ENCODE results near the gene TSPAN2. TPM values are rescaled to one million over a fixed set of nuclear protein-coding genes. Genes with fewer than 3 reads are reported as not detected.
A peak's percentile ranks its signal among the peaks of the same experiment; 100 is the strongest.

Gene TSPAN2
- total RNA-seq, 1 donor from 2014 or later: 0.91 TPM

- ATAC-seq (ENCODE audit: low read depth) (no peak), DNase-seq (no peak)
- Mint-ChIP-seq H3K27ac (no peak overlapping the region), H3K9me3 (no peaks in the 10 kb centered on the region), H3K4me1 (peaks cover 11% of the 10 kb centered on the region), H3K4me3 (peak overlapping the region; percentile 81), H3K36me3 (ENCODE audit: low read depth) (no peaks in the 10 kb centered on the region), H3K27me3 (peaks cover 18% of the 10 kb centered on the region)
- intact Hi-C loops (cut with micrococcal nuclease): loop anchor here (2.0 kb wide), 1 partner anchor 25 kb away; no protein-coding TSS in a partner anchor
- ChIA-PET CTCF (interaction anchor here (1.3 to 1.5 kb wide), 2 partner anchors 25 to 35 kb away, joined by 4 to 6 read pairs; no protein-coding TSS in a partner anchor), POLR2A (interaction anchor here (1.1 to 2.7 kb wide), 2 partner anchors 10 to 11 kb away, joined by 3 to 14 read pairs; no protein-coding TSS in a partner anchor)
- no peak for TF ChIP-seq CTCF (IDR thresholded peaks at IDR 0.05)
These were observed 1.1 kb downstream of the TSPAN2 start for GRCh38 chr1:115088115-115088778.

DNA sequence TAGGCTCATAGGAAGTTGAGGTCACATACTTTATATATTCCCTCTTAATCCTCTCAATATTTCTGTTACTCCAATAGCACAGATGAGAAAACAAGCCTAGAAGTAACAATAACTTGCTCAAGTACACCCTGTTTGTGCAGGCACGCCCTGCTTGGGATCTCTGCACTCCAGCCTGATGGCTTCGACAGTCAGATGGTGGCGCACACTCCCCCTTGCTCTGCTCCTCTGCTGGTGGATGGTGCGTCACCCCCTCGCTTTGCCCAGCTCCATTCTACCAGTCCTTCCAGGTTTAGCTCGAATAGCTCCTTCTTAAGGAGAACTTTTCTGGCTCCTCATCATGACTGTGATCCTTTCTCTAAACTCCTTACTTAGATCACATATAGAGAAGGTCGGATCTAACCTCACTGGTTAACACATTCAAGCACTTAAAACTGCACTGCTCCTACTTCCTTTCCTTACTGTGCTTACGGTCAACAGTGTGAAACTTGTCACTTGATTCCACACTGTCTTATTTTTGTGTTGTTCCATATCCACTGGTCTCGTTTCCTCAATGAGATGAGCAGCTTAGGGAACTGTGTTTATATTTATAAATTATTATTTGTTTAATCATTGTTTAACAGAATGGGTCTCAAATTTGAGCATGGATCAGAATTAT is 3.0 kb downstream of the TSPAN2 start:
- H3K4me3 Mint-ChIP-seq: no peak overlapping the region
- H3K9me3 Mint-ChIP-seq: no peaks in the 10 kb centered on the region
- H3K27me3 Mint-ChIP-seq: peaks cover 18% of the 10 kb centered on the region
- CTCF ChIA-PET: no interaction called here
- DNase-seq (no peak), ATAC-seq (ENCODE audit: low read depth) (no peak)
- no peak overlapping the region for H3K27ac Mint-ChIP-seq
- H3K36me3 Mint-ChIP-seq (ENCODE audit: low read depth): no peaks in the 10 kb centered on the region
- H3K4me1 Mint-ChIP-seq: peaks cover 11% of the 10 kb centered on the region
- intact Hi-C loops (cut with micrococcal nuclease): no loop called here
- no peak for TF ChIP-seq CTCF (IDR thresholded peaks at IDR 0.05)
- POLR2A ChIA-PET: interaction anchor here (1.4 kb wide), 1 partner anchor 13 kb away, joined by 5 read pairs; no protein-coding TSS in a partner anchor

DNA sequence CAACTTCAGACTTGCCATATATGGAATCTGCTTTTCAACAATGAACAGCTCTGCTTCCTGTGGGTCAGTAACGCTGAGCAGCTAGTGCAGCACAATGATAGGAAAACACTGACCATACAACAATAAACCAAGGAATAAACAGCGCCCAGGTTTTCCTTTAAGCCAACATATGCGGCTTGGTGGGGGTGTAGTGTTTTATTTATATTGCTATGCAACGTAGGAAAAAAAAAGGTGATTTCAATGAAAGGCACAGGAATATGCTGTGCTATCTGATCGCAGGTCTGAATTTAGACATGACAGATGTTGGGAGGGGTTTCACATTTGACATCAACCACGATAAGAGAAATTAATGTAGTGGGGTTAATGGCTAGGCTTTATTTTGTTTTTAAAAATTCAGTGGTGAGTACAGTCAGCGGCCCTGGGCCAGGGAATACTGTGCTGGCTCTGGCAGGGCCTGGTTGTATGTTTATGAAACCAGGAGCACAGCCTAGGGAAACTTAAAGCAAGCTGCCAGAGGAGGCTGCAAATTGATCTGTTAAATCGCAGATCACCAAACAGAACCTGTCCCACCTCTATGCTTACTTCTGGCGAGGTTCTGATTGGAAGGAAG is 4.3 kb downstream of the TSPAN2 start:
- Mint-ChIP-seq H3K36me3 (ENCODE audit: low read depth) (no peaks in the 10 kb centered on the region), H3K9me3 (no peaks in the 10 kb centered on the region), H3K4me3 (no peak overlapping the region), H3K27me3 (peaks cover 18% of the 10 kb centered on the region), H3K27ac (no peak overlapping the region), H3K4me1 (peaks cover 9% of the 10 kb centered on the region)
- no peak for ATAC-seq (ENCODE audit: low read depth)
- POLR2A ChIA-PET: no interaction called here
- no peak for DNase-seq
- CTCF ChIA-PET: no interaction called here
- intact Hi-C loops (cut with micrococcal nuclease): no loop called here
- TF ChIP-seq CTCF (IDR thresholded peaks at IDR 0.05): no peak

- Mint-ChIP-seq H3K27me3 (peaks cover 14% of the 10 kb centered on the region), H3K4me3 (no peak overlapping the region), H3K9me3 (no peaks in the 10 kb centered on the region), H3K36me3 (ENCODE audit: low read depth) (no peaks in the 10 kb centered on the region), H3K27ac (no peak overlapping the region), H3K4me1 (no peaks in the 10 kb centered on the region)
- ChIA-PET POLR2A (no interaction called here), CTCF (interaction anchor here (1.4 kb wide), 1 partner anchor 16 kb away, joined by 3 read pairs; no protein-coding TSS in a partner anchor)
- ATAC-seq (ENCODE audit: low read depth): no peak
- no peak for TF ChIP-seq CTCF (IDR thresholded peaks at IDR 0.05)
- no peak for DNase-seq
- intact Hi-C loops (cut with micrococcal nuclease): no loop called here
These were observed 6.4 kb downstream of the TSPAN2 start for GRCh38 chr1:115082949-115083348.

DNA sequence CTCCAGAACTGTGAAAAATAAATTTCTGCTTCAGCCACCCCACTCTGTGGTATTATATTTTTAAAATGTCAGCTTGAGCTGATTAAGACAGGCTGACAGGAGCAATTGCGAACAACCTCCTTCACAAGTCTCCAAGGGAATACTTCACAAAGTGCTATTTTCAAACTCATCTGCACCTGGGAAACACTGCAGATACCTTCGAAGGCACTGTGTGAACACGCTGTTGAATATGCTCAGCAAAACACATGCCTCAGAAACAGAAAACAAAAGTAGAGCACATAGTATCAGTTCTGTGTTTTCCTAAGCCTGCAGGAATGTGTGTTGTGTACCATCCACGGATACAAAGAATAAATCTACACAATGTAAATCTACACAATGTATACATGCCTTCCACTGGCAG is 10.6 kb downstream of the TSPAN2 start:
- no peak for ATAC-seq (ENCODE audit: low read depth)
- H3K4me3 Mint-ChIP-seq: no peak overlapping the region
- no peaks in the 10 kb centered on the region for H3K36me3 Mint-ChIP-seq (ENCODE audit: low read depth)
- ChIA-PET POLR2A (no interaction called here), CTCF (no interaction called here)
- intact Hi-C loops (cut with micrococcal nuclease): no loop called here
- H3K27ac Mint-ChIP-seq: no peak overlapping the region
- TF ChIP-seq CTCF (IDR thresholded peaks at IDR 0.05): no peak
- DNase-seq: no peak
- H3K9me3 Mint-ChIP-seq: no peaks in the 10 kb centered on the region
- H3K4me1 Mint-ChIP-seq: no peaks in the 10 kb centered on the region
- H3K27me3 Mint-ChIP-seq: peaks cover 26% of the 10 kb centered on the region

All from activated B cell treated with CpG ODN at 0.5 μM for 24 hours (primary cell).